ENCODE measurements around the gene C1QTNF4. TPM values are rescaled to one million over a fixed set of nuclear protein-coding genes. Genes with fewer than 3 reads are reported as not detected.
"Not testable (repeated sequence)": the region's sequence is repeated elsewhere in the genome, so short reads cannot be mapped to it uniquely, and the experiment has no call there.

C1QTNF4 gene
- total and polyA plus RNA-seq, 8 donors = 0.68 to 8.4 (median 1.3) TPM; not detected in 1

DNA sequence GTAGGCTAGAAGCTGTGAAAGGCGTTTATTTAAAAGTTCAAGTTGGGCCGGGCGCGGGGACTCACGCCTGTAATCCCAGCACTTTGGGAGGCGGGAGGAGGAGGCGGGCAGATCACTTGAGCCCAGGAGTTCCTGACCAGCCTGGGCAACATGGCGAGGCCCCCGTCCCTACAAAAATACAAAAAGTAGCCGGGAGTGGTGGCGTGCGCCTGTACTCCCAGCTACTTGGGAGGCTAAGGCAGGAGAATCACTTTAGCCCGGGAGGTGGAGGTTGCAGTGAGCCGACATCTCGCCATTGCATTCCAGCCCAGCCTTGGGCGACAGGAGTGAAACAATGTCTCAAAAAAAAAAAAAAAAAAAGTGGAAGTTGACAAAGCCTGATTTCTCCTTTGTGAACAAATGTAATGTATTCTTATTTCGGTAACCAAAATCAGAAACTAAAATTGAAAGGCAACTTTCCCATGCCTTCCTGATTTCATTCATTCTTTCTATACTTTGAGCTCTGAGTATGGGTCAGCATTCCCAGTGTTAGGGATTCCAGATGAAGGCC is 28.0 kb downstream of the C1QTNF4 start:
- H3K27me3 ChIP-seq = no peaks in the 10 kb centered on the region
- intact Hi-C loops (cut with DNase I; ENCODE audit: low total_unique reads) = no loop called here
- no peaks in the 10 kb centered on the region for H3K9me3 ChIP-seq
- peaks cover 0 to 32% (median 23%) of the 10 kb centered on the region in 4 donors for H3K36me3 ChIP-seq
- no peak for TF ChIP-seq EP300 (IDR thresholded peaks at IDR 0.05)
- no peak for TF ChIP-seq POLR2A (IDR thresholded peaks at IDR 0.05)
- no peak for TF ChIP-seq POLR2AphosphoS5 (IDR thresholded peaks at IDR 0.05)
- TF ChIP-seq, protein P1, sequence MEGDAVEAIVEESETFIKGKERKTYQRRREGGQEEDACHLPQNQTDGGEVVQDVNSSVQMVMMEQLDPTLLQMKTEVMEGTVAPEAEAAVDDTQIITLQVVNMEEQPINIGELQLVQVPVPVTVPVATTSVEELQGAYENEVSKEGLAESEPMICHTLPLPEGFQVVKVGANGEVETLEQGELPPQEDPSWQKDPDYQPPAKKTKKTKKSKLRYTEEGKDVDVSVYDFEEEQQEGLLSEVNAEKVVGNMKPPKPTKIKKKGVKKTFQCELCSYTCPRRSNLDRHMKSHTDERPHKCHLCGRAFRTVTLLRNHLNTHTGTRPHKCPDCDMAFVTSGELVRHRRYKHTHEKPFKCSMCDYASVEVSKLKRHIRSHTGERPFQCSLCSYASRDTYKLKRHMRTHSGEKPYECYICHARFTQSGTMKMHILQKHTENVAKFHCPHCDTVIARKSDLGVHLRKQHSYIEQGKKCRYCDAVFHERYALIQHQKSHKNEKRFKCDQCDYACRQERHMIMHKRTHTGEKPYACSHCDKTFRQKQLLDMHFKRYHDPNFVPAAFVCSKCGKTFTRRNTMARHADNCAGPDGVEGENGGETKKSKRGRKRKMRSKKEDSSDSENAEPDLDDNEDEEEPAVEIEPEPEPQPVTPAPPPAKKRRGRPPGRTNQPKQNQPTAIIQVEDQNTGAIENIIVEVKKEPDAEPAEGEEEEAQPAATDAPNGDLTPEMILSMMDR (IDR thresholded peaks at IDR 0.05) = no peak
- peak overlapping the region; percentile 80 to 89 (median 87) for H3K27ac ChIP-seq
- H3K4me3 ChIP-seq = peak overlapping the region; percentile 81 to 95 (median 92)
- 18 to 37% (median 21%) methylated on average over 17 of the region's 17 CpGs for WGBS, 5 donors
- DNase-seq = peak; percentile 33 to 35
- peaks cover 5 to 33% (median 19%) of the 10 kb centered on the region in 4 donors for H3K4me1 ChIP-seq

DNA sequence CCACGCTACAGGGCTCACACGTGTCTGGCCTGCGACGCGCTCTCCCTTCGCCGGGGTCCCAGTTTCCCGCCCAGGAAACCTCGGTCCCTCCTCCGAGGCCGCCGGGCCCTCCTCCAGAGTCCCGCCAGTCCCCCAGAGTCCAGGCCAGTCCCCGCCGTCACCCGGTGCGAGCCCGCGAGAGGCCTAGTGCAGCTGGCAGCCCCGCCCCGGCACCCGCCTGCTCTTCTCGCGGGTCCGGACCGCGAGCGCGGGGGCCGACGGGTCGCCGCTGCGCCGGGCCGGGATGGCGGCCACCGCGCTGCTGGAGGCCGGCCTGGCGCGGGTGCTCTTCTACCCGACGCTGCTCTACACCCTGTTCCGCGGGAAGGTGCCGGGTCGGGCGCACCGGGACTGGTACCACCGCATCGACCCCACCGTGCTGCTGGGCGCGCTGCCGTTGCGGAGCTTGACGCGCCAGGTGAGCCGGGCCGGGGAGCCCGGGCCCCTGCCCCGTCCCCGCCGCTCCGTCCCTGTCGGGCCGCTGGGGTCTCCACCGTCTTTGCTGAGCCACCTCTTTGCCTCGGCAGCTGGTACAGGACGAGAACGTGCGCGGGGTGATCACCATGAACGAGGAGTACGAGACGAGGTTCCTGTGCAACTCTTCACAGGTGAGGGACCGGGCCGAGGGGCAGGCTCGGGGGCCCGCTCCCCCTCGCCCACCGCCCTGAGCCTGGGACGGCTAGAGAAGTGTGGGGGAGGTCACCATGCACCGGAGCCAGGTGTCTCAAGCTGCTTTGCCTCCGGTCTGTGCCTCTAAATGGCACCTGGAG is 28.7 kb downstream of the C1QTNF4 start, which contains the start of gene PTPMT1:
Gene PTPMT1, plus strand, starts transcription at position 260 of the 809 bp plus-strand sequence. Its CDS starts 24 bp downstream, at position 284.
- Histone ChIP-seq H3K4me1 (peaks cover 5 to 33% (median 18%) of the 10 kb centered on the region in 4 donors), H3K27ac (peak within 1 kb of the TSS; percentile 80 to 89 (median 87)), H3K36me3 (peaks cover 0 to 25% (median 17%) of the 10 kb centered on the region in 4 donors), H3K4me3 (peak within 1 kb of the TSS; percentile 81 to 95 (median 92)), H3K9me3 (no peaks in the 10 kb centered on the region), H3K27me3 (no peaks in the 10 kb centered on the region)
- peak; percentile 77 to 94 for DNase-seq
- intact Hi-C loops (cut with DNase I; ENCODE audit: low total_unique reads) = no loop called here
- peak in 2 of 3 donors; percentile 16 to 38 for TF ChIP-seq POLR2AphosphoS5 (IDR thresholded peaks at IDR 0.05)
- TF ChIP-seq EP300 (IDR thresholded peaks at IDR 0.05) = no peak
- WGBS, 5 donors = 0 to 2% (median 1%) methylated on average over 11 to 86 of the region's 86 CpGs

DNA sequence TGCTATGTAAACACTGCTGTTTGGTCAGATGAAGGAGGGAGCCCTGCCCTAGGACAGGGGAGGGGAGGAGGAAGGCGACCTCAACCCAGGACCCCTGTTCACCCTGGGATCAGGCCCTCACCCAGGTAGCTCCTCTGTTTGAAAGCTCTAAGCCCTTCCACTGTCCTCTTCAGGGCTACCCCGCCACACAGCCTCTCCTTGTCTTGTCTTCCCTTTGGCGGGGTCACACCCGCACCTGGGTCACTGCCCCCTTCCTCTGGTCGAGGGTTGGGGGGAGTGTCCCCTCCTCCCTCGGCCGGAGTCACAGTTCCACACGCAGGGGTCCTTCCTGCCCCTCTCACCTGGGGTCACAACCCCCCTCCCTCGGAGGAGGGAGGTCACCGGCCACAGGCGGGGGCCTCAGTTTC is 29.3 kb downstream of the C1QTNF4 start:
- Histone ChIP-seq H3K27ac (peak overlapping the region; percentile 80 to 89 (median 87)), H3K36me3 (peaks cover 0 to 19% (median 11%) of the 10 kb centered on the region in 4 donors), H3K27me3 (no peaks in the 10 kb centered on the region), H3K9me3 (no peaks in the 10 kb centered on the region), H3K4me1 (peaks cover 5 to 33% (median 18%) of the 10 kb centered on the region in 4 donors), H3K4me3 (peak overlapping the region; percentile 81 to 95 (median 92))
- DNase-seq = no peak
- 9 to 13% (median 10%) methylated on average over 11 of the region's 11 CpGs for WGBS, 5 donors
- TF ChIP-seq POLR2A (IDR thresholded peaks at IDR 0.05) = no peak
- TF ChIP-seq, protein P1 (IDR thresholded peaks at IDR 0.05) = no peak
- TF ChIP-seq EP300 (IDR thresholded peaks at IDR 0.05) = no peak
- TF ChIP-seq POLR2AphosphoS5 (IDR thresholded peaks at IDR 0.05) = no peak
- intact Hi-C loops (cut with DNase I; ENCODE audit: low total_unique reads) = no loop called here

DNA sequence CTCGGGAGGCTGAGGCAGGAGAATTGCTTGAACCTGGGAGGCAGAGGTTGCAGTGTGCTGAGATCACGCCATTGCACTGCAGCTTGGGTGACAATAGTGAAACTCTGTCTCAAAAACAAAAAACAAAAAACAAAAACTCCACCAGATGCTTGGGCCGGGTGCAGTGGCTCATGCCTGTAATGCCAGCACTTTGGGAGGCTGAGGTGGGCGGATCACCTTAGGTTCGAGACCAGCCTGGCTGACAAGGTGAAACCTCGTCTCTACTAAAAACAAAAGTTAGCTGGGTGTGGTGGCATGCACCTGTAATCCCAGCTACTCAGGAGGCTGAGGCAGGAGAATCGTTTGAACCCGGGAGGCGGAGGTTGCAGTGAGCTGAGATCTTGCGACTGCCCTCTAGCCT is 29.8 kb downstream of the C1QTNF4 start:
- H3K9me3 ChIP-seq; H3K27me3 ChIP-seq; DNase-seq; intact Hi-C loops (cut with DNase I; ENCODE audit: low total_unique reads); H3K27ac ChIP-seq: not testable (repeated sequence)
- Histone ChIP-seq H3K4me3 (peak overlapping the region in 1 of 4 donors; percentile 91), H3K4me1 (peaks cover 5 to 33% (median 18%) of the 10 kb centered on the region in 4 donors), H3K36me3 (peaks cover 0 to 13% (median 5%) of the 10 kb centered on the region in 4 donors)
- 90 to 93% (median 92%) methylated on average over 10 of the region's 10 CpGs for WGBS, 5 donors

DNA sequence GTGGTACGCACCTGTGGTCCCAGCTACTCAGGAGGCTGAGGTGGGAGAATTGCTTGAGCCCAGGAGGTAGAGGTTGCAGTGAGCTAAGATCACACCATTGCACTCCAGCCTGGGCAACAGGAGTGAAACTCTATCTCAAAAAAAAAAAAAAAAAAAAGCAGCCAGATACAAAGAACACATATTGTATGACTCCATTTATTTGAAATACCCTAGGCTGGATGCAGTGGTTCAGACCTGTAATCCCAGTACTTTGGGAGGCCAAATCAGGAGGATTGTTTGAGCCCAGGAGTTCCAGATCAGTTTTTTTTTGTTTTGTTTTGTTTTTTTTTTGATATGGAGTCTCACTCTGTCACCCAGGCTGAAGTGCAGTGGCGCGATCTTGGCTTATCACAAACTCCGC is 31.8 kb downstream of the C1QTNF4 start:
- H3K27me3 ChIP-seq; intact Hi-C loops (cut with DNase I; ENCODE audit: low total_unique reads); H3K36me3 ChIP-seq; H3K27ac ChIP-seq; DNase-seq; H3K4me3 ChIP-seq; H3K9me3 ChIP-seq: not testable (repeated sequence)
- 77 to 90% (median 87%) methylated on average over 4 of the region's 4 CpGs for WGBS, 5 donors
- peaks cover 5 to 26% (median 18%) of the 10 kb centered on the region in 4 donors for H3K4me1 ChIP-seq
